NCI-H1417 (cell line): ENCODE results near the gene GNL1.

ENCODE experiments used
- DNase-seq, 3 experiments: peaks; one replicate each; lab custom pipeline; 2025; lab: John Stamatoyannopoulos, UW

Gene GNL1

GRCh38 chr6:30556066-30556905, at the start of gene GNL1:
Gene GNL1 (minus strand): TSS chr6:30556489. CDS start chr6:30556203, 286 bp downstream.
- DNase-seq: peak; percentile 88 to 94 (median 91)

DNA sequence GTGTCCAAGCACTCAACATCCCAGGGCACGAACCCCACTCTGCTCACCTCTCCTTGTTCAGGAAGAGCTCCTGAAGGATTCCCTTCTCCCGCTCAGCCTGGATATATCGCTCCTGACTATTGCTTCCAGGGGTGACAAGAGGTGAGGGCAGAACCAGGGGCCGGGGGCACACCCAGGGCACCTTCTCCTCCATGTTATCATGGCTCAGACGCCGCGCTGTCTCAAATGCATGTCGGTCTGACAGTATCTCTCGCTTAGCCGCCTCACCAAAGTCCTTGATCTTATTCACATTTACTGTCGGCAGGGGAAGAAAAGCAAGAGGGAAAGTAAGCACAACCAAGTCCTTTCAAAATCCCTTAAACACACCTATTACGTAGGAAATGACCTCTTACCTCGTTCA, 47.7 kb upstream of the GNL1 start:
- no peak for DNase-seq

DNA sequence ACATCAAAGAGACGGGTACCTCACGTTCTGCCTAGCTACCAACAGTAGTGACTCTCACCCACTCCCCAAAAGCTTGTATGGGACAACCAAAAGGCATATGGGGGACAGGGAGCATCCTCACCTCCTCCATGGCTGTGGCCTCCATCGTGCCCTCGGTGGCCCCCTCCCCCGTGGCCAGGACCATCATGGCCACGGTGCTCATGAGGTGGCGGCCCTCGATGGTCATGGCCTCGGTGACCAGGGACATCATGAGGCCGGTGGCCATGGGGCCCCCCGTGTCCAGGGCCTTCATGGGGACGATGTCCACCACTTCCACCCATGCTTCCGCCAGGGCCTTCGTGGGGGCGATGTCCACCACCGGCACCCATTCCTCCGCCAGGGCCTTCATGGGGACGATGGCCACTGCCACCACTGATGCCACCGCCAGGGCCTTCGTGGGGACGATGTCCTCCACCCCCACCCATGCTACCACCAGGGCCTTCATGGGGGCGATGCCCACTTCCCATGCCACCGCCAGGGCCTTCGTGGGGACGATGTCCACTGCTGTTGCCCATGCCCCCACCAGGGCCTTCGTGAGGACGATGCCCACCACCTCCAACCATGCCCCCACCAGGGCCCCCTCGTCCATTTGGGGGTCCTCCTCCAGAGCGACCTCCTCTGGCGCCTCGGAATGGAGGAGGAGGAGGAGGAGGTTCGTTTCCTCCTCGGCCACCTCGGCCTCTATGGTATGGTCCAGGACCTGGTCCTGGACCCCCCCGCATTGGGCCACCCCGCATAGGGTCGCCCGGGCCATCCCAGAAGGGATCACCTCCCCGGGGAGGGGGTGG, 45.7 kb upstream of the GNL1 start:
- no peak for DNase-seq

GRCh38 chr6:30601436-30601814, 45.1 kb upstream of the GNL1 start:
- no peak for DNase-seq

DNA sequence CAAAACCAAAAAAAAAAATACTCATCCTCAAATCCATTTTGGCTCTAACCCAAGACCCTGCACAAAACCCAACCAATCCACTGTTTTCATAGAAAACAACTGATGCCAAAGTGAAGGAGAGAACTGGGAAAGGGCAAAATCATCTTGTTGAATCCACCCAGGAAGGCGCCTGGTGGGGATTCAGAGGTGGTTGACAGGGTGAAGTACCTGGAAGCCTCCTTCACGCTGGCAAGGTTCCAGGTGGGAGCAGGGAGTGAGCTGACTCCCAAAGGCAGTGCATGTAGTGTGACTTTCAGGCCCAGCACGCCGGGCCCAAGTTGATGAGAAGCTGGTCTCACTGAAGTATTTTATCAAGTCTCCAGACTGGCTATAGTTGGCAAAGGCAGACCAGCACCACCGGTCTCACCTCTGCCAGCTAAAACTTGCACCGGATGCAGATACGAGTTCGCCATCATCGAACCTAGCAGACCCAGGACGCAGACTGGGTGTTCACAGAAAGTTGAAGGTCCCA, 44.2 kb upstream of the GNL1 start:
- peak in 1 of 3 experiments; percentile 22 for DNase-seq

GRCh38 chr6:30599625-30600324, 43.5 kb upstream of the GNL1 start:
- DNase-seq: peak in 1 of 3 experiments; percentile 10

GRCh38 chr6:30598912-30599624, 42.8 kb upstream of the GNL1 start:
- peak in 1 of 3 experiments; percentile 10 for DNase-seq

DNA sequence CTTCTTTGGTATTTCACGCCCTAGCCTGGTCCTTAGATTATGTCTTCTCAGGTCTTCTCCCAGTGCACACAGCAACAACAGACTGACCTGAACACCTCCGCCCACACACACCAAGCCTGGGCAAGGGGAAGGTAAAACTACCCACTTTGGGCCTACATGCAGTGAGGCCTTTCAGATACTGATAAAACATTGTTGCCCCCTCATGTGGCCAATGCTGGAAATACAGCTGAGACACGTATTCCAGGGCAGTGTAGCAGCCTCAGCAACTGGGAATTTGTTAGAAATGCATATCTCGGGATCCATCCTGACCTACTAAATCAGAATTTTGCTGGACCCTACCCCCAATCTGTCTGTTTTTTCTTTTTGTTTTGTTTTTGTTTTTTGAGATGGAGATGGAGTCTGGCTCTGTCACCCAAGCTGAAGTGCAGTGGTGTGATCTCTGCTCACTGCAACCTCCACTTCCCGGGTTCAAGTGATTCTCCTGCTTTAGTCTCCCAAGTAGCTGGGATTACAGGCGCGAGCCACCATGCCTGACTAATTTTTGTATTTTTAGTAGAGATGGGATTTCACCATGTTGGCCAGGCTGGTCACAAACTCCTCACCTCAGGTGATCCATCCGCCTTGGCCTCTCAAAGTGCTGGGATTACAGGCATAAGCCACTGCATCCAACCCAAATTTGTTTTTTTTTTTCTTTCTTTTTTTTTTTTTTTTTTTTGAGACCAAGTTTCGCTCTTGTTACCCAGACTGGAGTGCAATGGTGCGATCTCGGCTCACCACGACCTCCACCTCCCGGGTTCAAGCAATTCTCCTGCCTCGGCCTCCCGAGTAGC, 41.2 kb upstream of the GNL1 start:
- peak; percentile 57 to 76 (median 75) for DNase-seq

DNA sequence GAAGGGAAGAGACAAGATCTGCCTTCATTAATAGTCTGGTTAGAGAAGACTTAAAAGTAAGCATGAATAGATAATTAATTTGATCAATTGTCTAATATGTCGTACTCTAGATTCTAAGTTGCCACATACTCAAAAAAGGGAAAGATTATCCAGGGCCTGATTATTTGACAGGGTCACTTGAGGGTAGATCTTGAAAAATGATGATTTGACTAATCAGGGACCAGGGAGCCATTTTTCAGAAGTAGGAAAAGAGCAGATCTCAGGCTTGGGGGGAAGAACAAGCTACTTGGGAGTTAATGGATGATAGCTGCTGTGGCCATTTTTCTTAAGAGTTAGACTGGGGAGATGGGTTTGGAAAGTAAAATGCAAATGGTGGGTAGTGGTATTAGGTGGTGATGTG, 36.0 kb upstream of the GNL1 start:
- no peak for DNase-seq

- no peak for DNase-seq
These were observed 34.7 kb upstream of the GNL1 start for GRCh38 chr6:30591008-30591407.

GRCh38 chr6:30590509-30590908, 34.2 kb upstream of the GNL1 start:
- DNase-seq: no peak

GRCh38 chr6:30589754-30590358, 33.6 kb upstream of the GNL1 start:
- DNase-seq: no peak

DNA sequence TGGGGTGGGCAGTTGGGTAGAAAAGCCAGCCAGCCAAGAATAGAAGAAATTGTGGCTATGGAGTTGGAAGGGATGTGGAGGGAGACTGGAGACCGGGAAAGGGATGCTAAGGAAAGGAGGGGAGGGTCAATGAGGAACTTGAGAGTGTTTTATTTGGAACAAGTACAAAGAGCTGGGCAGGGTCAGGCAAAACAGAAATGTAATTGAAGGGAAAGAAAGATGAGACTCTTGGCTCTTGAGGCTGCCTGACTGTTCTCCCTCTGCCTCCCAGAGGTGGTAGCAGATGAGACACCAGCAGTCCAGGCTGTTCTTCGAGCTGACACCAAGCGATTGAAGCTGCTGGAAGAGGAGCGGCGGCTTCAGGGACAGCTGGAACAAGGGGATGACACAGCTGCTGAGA, 27.6 kb upstream of the GNL1 start:
- DNase-seq: no peak

DNA sequence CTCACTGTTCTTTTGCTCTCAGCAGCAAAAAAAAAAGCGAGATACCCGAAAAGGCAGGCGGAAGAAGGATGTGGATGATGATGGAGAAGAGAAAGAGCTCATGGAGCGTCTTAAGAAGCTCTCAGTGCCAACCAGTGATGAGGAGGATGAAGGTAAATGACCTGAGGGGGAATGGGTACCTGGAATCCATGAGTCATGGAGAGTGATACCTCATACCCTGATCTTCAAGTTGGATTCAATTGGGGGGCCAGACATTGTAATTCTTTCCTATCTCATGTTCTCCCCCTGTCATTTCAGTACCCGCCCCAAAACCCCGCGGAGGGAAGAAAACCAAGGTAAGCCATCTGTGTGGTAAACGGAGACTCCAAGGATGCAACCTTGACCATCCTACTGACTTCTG, 21.8 kb upstream of the GNL1 start:
- no peak for DNase-seq

DNA sequence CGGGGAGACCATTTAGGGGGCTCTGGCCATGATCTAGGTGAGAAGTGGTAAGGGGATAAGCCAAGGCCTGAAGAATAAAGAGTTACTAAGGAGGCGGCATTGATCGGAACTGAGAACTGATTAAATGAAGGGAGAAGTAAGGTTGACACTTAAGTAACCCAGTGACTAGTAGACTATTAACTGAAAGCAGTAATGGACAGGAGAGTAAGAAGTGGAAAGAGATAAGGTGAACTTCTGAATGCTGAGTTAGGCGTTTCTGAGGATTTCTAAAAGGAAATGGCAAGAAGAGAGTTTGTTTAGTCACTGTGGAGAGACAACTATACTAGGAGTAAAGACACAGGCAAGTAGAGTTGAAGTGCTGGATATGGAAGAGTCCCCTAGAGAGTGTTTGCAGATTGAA, 16.8 kb upstream of the GNL1 start:
- no peak for DNase-seq

GRCh38 chr6:30572148-30572547, 15.9 kb upstream of the GNL1 start:
- no peak for DNase-seq

DNA sequence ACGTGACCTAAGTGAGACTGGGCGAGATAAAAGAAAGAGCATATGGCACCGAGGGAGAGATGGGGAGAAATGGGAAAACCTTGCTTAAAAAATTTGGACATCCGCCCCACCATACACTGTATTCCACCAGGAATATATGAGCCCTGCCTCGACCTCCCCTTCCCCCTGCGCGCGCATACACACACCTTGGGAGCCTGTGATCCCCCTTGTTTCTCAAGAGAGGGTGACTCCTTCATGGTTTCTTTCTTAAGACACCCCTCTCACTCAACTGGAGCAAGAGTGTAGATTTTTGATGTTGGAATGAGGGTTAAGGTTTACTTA, 15.4 kb upstream of the GNL1 start:
- no peak for DNase-seq

DNA sequence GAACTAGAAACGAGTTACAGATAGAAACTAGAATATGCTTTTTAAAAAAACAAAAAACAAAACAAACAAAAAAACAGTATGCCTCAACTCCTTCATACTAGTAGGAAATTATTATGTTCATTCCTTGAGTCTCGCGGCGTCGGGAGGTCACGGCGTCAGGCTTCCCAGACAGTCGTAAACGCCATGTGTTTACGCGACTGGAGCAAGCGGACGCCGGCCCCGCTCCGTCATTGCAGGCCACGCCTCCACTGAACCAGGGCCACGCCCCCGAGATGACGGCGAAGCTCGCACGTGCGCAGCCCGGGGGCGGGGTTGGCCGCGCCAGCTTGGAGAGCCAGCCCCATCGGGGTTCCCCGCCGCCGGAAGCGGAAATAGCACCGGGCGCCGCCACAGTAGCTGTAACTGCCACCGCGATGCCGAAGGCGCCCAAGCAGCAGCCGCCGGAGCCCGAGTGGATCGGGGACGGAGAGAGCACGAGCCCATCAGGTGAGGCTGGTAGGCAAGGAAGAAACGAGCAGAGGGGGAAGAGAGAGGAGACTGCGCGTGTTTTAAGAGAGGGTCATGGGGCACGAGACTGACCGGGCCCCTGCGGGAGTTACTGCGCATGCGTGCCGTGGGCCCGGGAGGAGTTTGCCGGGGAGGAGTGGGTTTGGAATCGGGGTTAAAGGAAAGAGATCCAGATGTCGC, 14.9 kb upstream of the GNL1 start, which contains the start of gene ABCF1:
ABCF1 (plus strand) TSS at position 368 of the 687 bp plus-strand sequence; CDS start at position 414, 46 bp downstream.
- DNase-seq: peak; percentile 97

- no peak for DNase-seq
These were observed 14.4 kb upstream of the GNL1 start for GRCh38 chr6:30570740-30571074.

DNA sequence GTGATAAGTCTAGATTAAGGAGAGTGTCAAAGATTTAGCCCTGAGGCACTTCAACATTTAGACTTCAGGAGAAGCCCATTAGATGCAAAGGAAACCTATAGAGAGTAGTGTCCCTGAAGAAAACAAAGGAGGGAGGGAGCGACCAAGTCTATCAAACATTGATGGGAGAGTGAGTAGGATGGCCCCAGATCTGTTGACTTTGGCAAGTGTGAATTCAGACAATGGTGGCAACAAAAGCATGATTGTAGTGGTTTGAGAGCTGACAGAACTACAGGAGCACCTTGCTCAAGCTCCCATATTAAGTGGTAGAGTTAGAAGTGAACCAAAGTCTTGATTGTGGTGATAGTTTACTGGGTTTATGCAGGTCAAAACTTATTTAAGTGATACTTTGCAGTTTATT, 14.0 kb upstream of the GNL1 start:
- peak in 1 of 3 experiments; percentile 31 for DNase-seq
